Kidney (tissue), 14 donors: ENCODE results near the gene ALDH4A1. TPM values are rescaled to one million over a fixed set of nuclear protein-coding genes. Genes with fewer than 3 reads are reported as not detected.

Experiments used
- DNase-seq, 5 donors: peaks; one replicate each; pipeline ENCODE4 v3.0.0-alpha.2; 2013 to 2020
- FAIRE-seq: peaks from 2 replicates; lab custom pipeline; 2012; peaks lifted over from hg19 to GRCh38; lab: Jason Lieb, UNC
- H3K27ac ChIP-seq, 2 donors: one replicate each; pipeline ENCODE4 v1.7.0; 2013; ENCODE audit warnings: low read depth in 2 of 2, low read length in 2 of 2, inconsistent platforms in 1 of 2
- H3K27me3 ChIP-seq: one replicate; pipeline ENCODE4 v1.7.1; 2013; ENCODE audit warnings: low read length, inconsistent platforms; ENCODE audit not compliant: control insufficient read depth, insufficient read depth
- H3K36me3 ChIP-seq, 3 donors: one replicate each; pipeline versions ENCODE4 v1.7.0 to v1.7.1; 2013; ENCODE audit warnings: low read length in 3 of 3, control low read depth in 1 of 3, inconsistent platforms in 1 of 3; ENCODE audit not compliant: insufficient read depth in 3 of 3, control insufficient read depth in 2 of 3
- H3K4me1 ChIP-seq, 3 donors: one replicate each; pipeline versions ENCODE4 v1.7.0 to v1.7.1; 2013; ENCODE audit warnings: low read length in 3 of 3, inconsistent platforms in 1 of 3, low read depth in 1 of 3; ENCODE audit not compliant: control insufficient read depth in 2 of 3, insufficient read depth in 2 of 3
- H3K4me3 ChIP-seq, 3 donors: one replicate each; pipeline versions ENCODE4 v1.7.0 to v1.8.1; 2013; ENCODE audit warnings: low read length in 3 of 3, control low read depth in 1 of 3, inconsistent platforms in 1 of 3
- H3K9ac ChIP-seq, 3 donors: one replicate each; pipeline versions ENCODE4 v1.7.0 to v1.7.1; 2013; ENCODE audit warnings: low read length in 3 of 3, control low read depth in 1 of 3, inconsistent platforms in 1 of 3
- H3K9me3 ChIP-seq, 3 donors: one replicate each; pipeline versions ENCODE4 v1.7.0 to v1.7.1; 2013; ENCODE audit warnings: low read length in 3 of 3, control low read depth in 1 of 3, inconsistent platforms in 1 of 3; ENCODE audit not compliant: control insufficient read depth in 2 of 3, insufficient read depth in 1 of 3
- intact Hi-C: fragments of 100-400 bp; cut with DNase I; formaldehyde crosslinking; loops from one replicate; pipeline ENCODE4 v1.11.1; 2022
- polyA plus RNA-seq: library from polyadenylated mRNA; stranded (reverse); fragments of 350-450 nt; fragmentation: Illumina TruSeq; extraction: RNeasy Lipid Tissue Mini Kit (QIAGEN cat#74804); gene quantifications from one replicate; pipeline ENCODE4 v1.2.3, GENCODE V29; 2014; ENCODE audit warnings: low read depth, low replicate concordance; ENCODE audit not compliant: insufficient read depth
- total RNA-seq: library from RNA; stranded (reverse); fragmentation: NEBNext Ultra II Directional; extraction: Animal tissue kit (Norgen Biotek cat#: 25700); gene quantifications from one replicate; pipeline ENCODE4 v1.2.1, GENCODE V29; 2021
- TF ChIP-seq, protein P1 (sequence below): IDR thresholded peaks from 3 replicates; pipeline ENCODE4 v1.5.1; 2012; ENCODE audit warnings: mild to moderate bottlenecking, moderate library complexity, borderline replicate concordance; ENCODE audit not compliant: insufficient read depth; ENCODE audit errors: extremely low read depth
- donor health status: control.
- donor health status: control.
- donor health status: control.
- donor health status: control.
- donor health status: control.
- donor health status: DM: yes; HTN: yes; CAD: no.
- donor health status: Normal renal cell carcinoma (clear cell type).

Gene ALDH4A1
- total and polyA plus RNA-seq, 2 donors from 2014 or later: 49.3 to 352 TPM

DNA sequence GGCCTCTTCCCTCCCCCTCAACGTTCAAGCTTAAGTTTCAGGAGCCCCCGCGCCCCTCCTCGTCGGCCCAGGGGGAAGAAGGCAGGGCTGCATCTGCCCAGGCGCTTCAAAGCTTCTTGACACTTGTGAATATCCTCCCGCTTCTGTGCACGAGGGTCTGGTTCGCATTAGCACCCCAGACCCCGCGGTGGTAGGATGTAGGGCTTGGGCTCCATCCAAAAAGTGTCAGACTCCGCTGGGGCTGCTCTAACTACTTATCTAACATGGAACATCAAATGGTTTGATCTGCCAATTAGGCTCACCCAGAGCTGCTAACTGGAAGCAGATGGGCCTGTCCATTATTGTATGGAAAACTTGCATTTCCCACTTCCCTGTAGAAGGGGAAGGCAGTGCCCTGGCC, 71.8 kb downstream of the ALDH4A1 start:
- TF ChIP-seq, protein P1, sequence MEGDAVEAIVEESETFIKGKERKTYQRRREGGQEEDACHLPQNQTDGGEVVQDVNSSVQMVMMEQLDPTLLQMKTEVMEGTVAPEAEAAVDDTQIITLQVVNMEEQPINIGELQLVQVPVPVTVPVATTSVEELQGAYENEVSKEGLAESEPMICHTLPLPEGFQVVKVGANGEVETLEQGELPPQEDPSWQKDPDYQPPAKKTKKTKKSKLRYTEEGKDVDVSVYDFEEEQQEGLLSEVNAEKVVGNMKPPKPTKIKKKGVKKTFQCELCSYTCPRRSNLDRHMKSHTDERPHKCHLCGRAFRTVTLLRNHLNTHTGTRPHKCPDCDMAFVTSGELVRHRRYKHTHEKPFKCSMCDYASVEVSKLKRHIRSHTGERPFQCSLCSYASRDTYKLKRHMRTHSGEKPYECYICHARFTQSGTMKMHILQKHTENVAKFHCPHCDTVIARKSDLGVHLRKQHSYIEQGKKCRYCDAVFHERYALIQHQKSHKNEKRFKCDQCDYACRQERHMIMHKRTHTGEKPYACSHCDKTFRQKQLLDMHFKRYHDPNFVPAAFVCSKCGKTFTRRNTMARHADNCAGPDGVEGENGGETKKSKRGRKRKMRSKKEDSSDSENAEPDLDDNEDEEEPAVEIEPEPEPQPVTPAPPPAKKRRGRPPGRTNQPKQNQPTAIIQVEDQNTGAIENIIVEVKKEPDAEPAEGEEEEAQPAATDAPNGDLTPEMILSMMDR: no peak
- Histone ChIP-seq H3K9me3 (no peaks in the 10 kb centered on the region), H3K9ac (no peak overlapping the region), H3K36me3 (no peaks in the 10 kb centered on the region), H3K27ac (no peak overlapping the region), H3K27me3 (no peaks in the 10 kb centered on the region), H3K4me1 (no peaks in the 10 kb centered on the region), H3K4me3 (no peak overlapping the region)
- no peak for FAIRE-seq
- intact Hi-C loops: no loop called here
- no peak for DNase-seq

DNA sequence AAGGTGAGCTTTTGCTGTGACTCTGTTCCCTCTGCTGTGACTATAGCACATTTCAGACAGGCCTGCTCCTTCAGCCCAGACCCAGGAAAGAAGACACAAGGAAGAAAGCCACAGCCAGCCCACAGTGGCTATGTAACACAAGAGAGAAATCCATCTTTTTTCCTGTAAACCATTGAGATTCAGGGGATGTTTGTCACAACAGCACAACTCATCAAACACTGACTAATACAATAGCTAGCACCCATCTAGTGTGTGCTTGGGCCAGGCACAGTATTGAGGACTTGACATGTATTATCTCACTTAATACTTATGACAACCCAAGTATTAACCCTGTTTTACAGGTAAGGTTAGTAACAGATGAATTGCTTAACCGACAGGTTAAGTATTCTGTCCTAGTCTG, 72.7 kb downstream of the ALDH4A1 start:
- no peaks in the 10 kb centered on the region for H3K27me3 ChIP-seq
- H3K27ac ChIP-seq: no peak overlapping the region
- H3K4me1 ChIP-seq: no peaks in the 10 kb centered on the region
- FAIRE-seq: no peak
- no peak for DNase-seq
- H3K9me3 ChIP-seq: no peaks in the 10 kb centered on the region
- H3K9ac ChIP-seq: no peak overlapping the region
- H3K4me3 ChIP-seq: no peak overlapping the region
- TF ChIP-seq, protein P1: no peak
- no peaks in the 10 kb centered on the region for H3K36me3 ChIP-seq
- intact Hi-C loops: no loop called here

DNA sequence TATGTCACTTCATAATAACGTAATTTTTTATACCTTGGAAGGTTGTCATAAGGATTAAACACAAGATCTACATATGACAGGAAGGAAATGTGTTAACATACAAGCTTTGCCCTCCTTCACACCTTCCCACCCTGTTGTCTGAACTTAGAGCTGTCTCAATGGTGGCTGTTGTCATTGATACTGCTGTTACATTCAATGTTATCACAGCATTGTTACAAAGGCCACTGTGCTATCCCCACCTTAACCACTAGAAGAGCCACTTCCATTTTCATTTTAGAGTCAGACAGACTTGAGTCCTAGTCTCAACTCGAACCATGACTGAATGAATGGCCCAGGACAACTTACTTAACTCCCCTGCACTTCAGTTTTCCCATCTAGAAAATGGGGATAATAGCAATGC, 74.1 kb downstream of the ALDH4A1 start:
- TF ChIP-seq, protein P1: no peak
- Histone ChIP-seq H3K9me3 (no peaks in the 10 kb centered on the region), H3K4me3 (no peak overlapping the region), H3K4me1 (no peaks in the 10 kb centered on the region), H3K27me3 (no peaks in the 10 kb centered on the region), H3K27ac (no peak overlapping the region), H3K9ac (no peak overlapping the region), H3K36me3 (no peaks in the 10 kb centered on the region)
- intact Hi-C loops: no loop called here
- DNase-seq: no peak
- FAIRE-seq: no peak

DNA sequence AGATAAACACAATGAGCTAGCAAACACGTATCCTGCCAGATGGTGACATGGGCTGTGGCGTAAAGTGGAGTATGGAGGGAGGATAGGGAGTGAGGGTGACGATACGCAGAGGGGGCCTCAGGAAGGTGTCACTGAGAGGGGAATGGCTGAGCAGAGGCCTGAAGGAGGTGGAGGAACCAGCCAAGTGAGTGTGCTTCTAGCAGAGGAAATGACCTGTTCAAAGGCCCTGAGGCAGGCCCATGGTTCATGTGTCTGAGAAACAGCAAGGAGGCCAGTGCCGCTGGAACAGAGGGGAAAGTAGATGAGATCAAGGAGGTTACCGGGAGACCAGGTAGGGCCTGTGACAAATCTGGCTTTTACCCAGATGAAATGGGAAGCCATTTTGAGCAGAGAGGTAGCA, 78.9 kb downstream of the ALDH4A1 start:
- Histone ChIP-seq H3K4me3 (no peak overlapping the region), H3K4me1 (peaks cover 0 to 4% (median 0%) of the 10 kb centered on the region in 3 donors), H3K27ac (no peak overlapping the region), H3K36me3 (no peaks in the 10 kb centered on the region), H3K9ac (no peak overlapping the region), H3K9me3 (no peaks in the 10 kb centered on the region), H3K27me3 (peaks cover 7% of the 10 kb centered on the region)
- FAIRE-seq (no peak), DNase-seq (no peak)
- intact Hi-C loops: no loop called here
- TF ChIP-seq, protein P1: no peak
